ENCODE data around the gene PLXNA4. TPM values are rescaled to one million over a fixed set of nuclear protein-coding genes. Genes with fewer than 3 reads are reported as not detected.
"Not testable (repeated sequence)": the region's sequence is repeated elsewhere in the genome, so short reads cannot be mapped to it uniquely, and the experiment has no call there.

PLXNA4 gene, protein sequence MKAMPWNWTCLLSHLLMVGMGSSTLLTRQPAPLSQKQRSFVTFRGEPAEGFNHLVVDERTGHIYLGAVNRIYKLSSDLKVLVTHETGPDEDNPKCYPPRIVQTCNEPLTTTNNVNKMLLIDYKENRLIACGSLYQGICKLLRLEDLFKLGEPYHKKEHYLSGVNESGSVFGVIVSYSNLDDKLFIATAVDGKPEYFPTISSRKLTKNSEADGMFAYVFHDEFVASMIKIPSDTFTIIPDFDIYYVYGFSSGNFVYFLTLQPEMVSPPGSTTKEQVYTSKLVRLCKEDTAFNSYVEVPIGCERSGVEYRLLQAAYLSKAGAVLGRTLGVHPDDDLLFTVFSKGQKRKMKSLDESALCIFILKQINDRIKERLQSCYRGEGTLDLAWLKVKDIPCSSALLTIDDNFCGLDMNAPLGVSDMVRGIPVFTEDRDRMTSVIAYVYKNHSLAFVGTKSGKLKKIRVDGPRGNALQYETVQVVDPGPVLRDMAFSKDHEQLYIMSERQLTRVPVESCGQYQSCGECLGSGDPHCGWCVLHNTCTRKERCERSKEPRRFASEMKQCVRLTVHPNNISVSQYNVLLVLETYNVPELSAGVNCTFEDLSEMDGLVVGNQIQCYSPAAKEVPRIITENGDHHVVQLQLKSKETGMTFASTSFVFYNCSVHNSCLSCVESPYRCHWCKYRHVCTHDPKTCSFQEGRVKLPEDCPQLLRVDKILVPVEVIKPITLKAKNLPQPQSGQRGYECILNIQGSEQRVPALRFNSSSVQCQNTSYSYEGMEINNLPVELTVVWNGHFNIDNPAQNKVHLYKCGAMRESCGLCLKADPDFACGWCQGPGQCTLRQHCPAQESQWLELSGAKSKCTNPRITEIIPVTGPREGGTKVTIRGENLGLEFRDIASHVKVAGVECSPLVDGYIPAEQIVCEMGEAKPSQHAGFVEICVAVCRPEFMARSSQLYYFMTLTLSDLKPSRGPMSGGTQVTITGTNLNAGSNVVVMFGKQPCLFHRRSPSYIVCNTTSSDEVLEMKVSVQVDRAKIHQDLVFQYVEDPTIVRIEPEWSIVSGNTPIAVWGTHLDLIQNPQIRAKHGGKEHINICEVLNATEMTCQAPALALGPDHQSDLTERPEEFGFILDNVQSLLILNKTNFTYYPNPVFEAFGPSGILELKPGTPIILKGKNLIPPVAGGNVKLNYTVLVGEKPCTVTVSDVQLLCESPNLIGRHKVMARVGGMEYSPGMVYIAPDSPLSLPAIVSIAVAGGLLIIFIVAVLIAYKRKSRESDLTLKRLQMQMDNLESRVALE (N-terminal part only)
- 10 to 100 TPM; 14.2 to 15.0 (median 14.6) TPM for polyA plus RNA-seq (ENCODE audit: insufficient read length in 3 of 3)
- long read RNA-seq, donor 1: 0 reads
- long read RNA-seq, donor 2, partial matches to known transcripts: 0 of 1 reads
- long read RNA-seq, donor 2, other reads (novel, unspliced or antisense): 0 of 1 reads
- long read RNA-seq, donor 3: 0 reads
- long read RNA-seq, donor 4: 0 reads
- long read RNA-seq, donor 5: 0 reads
- long read RNA-seq, donor 6: 0 reads
- long read RNA-seq, donor 7: 0 reads
- long read RNA-seq, donor 8: 0 reads
- long read RNA-seq, donor 9, partial matches to known transcripts: 7 of 7 reads
- long read RNA-seq, donor 9, other reads (novel, unspliced or antisense): 0 of 7 reads
- long read RNA-seq, donor 10: 0 reads
- long read RNA-seq, donor 11: 0 reads
- long read RNA-seq, donor 12: 0 reads
- long read RNA-seq, donor 13: 0 reads
- long read RNA-seq, donor 14: 0 reads
- long read RNA-seq, donor 15: 0 reads
- long read RNA-seq, donor 16: 0 reads

GRCh38 chr7:132575982-132576720, at the start of gene PLXNA4:
PLXNA4 (minus strand) TSS chr7:132576470; CDS start chr7:132508693, 67,777 bp downstream.
- no peak for DNase-seq

- no peak for DNase-seq
Measured at GRCh38 chr7:132625651-132626050, 49.4 kb upstream of the PLXNA4 start.

DNA sequence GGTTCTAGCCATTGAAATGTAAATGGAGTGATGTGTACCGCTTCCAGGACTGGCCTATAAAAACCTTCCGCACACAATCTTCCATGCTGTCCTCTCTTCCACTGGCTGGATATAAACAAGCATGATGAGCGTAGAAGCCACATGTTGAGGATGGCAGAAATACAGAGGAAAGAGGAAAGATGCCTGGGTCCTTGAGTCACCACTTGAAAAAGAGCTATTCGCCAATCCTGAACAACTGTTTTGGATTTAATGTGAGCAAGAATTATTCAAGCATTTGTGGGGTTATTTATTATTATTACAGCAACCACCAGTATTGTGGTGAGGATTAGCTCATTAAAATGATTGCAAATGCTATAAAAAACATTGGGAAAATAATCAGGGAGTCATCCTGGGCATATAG, 45.8 kb upstream of the PLXNA4 start:
- DNase-seq: no peak

DNA sequence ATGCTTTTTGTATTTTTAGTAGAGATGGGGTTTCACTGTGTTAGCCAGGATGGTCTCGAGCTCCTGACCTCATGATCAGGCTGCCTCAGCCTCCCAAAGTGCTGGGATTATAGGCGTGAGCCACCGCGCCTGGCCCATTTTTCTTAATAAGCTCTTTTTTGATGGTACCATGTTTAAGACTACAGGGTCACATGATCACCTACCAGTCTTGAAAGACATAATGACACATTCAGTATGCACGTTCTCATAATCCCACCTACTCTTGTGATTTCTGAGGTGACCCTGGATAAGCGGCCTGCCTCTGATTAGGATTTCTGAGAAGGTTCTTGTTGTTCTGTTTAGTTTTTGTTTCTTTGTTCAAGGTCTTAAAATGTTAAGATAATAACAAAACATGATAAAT, 43.7 kb upstream of the PLXNA4 start:
- DNase-seq: no peak

DNA sequence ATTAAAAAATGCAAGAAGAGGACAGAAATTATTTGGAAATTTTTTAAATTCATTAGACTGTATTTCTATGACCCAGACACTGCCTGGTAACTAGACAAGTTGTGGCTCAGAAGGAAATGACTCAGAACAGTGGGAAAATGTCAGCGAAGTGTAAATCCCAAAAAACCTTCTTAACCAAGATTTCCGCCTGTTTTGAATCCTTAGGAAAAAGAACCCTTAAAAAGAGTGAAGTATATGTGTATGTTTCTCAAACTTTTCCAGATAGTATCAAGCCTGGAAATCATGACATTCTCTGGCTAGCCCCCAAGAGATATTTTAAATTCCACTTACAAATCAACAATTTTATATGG, 42.7 kb upstream of the PLXNA4 start:
- DNase-seq: no peak

- no peak for DNase-seq
Measured at GRCh38 chr7:132618271-132618955, 42.1 kb upstream of the PLXNA4 start.

DNA sequence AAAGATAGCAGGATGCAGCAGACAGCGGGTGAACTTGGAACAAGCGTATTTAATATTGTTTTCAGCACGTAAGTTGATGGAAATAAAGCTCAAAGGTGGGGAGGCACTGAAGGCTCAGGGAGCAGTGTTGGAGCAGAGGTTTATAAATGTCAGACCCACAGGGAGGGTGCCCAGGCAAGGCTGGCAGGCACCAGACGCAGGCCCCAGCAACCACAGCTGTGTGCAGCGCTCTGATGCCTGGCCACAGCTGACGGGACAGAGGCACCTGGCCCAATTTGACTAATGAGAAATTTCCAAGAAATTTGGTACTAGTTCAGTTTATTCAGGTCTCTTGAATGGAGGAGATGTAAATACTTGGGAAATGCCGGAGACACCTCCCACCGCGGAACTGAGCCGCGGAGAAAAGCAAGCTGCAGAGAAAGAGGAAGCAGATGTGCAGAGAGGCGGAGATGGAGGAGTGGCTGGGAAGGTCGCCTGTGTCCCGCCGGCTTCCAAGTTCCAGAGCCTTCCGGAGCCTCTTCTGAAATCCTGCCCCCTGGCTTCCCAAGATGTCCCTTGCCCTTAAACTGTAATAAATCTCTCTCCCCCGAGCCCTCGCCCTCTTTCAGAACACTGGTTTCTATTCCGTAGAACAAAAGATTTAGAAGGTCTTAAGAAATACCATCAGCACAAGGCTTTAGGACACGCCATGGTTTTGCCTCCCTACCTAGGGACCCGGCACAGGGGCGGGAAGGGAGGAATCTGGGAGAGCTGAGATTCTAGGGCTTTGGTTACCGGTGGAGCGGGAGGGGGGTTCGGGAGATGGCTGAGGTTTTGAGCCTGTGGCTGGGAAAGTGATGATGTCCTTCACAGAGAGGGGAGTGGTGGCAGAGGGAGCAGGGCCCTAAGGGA, 38.4 kb upstream of the PLXNA4 start:
- DNase-seq: peak; percentile 51

DNA sequence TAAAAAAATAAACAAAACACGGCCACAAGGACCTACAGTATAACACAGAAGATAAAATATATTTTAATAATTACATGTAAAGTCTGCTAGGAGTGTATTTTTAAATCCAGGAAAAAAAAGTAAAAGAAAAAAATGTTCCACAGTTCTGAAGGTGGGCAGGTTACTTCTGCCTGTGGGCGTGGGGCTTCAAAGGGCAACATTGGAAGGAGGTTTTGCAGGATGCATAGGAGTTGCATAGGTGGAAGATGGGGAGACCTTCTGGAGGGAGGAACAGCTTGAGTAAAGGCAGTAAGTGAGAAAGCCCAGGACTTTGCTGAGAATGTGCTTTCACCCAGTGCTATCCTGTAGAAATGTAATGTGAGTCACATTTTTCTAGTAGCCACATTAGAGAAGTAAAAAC, 37.5 kb upstream of the PLXNA4 start:
- DNase-seq: no peak

DNA sequence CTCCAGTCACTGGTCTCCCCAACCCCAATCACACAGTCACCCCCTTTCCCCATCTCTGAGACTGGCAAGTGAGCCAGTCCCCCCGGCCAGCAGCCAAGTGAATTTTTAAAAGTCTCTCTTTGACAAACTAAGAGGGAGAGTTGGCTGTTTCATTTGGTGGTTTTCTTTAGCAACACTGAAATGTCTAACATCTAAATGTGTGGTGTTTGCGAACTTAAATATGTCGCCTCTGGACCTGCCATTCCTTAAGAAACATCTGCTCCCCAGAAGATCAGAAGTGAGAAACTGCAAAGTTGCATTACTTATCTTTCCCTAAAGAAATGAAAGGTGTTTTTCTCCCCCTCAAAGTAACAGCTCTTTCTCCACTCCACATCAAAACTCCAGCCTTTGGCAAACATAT, 34.7 kb upstream of the PLXNA4 start:
- no peak for DNase-seq

GRCh38 chr7:132609906-132610520, 33.7 kb upstream of the PLXNA4 start:
- DNase-seq: no peak

DNA sequence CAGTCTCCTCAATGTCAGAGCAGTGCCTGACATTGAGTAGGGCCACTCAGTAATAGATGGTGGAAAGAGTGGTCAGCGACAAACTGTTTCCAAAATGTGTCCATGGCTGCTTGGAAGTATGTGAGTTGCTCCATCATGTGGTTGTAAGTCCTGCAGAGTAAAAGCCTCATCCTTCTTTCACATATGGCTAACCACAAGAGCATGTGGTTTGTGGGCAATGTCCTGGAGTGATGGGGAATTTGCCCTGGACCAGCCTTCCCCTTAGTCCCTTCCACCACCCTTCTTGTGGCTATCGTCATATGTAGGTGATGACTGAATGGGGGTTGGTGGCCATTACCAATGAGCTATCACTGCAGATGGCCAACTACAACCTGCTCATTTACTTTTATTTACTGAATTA, 33.0 kb upstream of the PLXNA4 start:
- DNase-seq: no peak

GRCh38 chr7:132608523-132608922, 32.3 kb upstream of the PLXNA4 start:
- no peak for DNase-seq

DNA sequence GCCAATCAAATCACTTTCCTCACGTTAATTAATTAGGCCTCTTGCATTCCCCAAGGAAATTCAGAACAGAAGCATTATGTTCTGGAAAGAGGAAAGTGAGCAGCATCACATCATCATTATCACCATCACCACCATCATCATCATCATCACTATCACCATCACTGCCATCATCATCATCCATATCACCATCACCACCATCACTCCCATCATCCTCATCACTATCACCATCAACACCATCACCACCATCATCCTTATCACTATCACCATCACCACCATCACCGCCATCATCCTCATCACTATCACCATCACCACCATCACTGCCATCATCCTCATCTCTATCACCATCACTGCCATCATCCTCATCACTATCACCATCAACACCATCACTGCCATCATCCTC, 31.4 kb upstream of the PLXNA4 start:
- DNase-seq: no peak

DNA sequence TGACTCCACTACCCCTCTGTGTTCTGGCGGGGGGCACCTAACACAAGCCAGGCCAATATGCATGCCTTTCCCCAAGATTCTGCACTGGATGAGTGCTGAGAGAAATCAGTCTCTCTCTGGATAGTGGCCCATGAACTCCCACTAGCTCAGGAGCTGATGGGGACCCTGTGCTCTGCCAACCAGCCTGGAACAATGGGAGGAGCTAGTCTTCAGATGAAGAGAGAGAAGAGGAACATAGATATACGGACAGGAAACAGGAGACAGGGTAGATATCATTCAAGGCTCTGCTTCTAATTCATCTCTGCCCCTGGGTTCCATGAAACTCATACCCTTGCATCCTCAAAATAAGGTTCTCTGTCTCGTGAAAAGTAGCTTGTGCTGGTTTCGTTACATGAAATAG, 27.9 kb upstream of the PLXNA4 start:
- no peak for DNase-seq

DNA sequence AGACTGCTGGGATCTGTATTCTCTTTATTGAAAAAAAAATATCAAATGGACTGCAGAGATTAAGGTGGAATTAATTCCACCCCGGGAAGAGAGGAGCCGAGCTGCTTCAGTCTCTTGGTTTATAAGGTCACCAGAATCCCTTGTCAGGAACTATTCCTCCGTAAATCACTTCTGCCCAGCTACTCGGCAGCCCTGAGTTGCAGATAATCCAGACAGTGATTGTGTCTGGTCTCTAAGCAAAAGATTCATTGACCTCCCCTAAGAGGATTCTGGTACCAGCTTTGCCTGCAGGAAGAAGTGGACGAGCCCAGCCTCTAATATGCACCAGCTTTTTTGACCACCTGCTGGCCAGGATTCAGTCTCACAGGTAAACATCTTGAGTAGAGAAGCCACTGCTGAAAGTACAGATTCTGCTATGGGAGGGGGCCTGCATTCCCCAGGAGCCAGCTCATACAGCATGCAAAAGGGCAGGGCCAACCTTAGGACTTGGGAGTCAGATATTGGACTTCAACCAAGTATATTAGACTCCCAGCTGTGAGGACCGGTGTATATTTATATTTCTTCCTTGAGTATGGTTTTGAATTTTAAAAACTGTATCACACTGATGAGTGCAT, 27.1 kb upstream of the PLXNA4 start:
- no peak for DNase-seq

- no peak for DNase-seq
Measured at GRCh38 chr7:132601783-132602182, 25.5 kb upstream of the PLXNA4 start.

DNA sequence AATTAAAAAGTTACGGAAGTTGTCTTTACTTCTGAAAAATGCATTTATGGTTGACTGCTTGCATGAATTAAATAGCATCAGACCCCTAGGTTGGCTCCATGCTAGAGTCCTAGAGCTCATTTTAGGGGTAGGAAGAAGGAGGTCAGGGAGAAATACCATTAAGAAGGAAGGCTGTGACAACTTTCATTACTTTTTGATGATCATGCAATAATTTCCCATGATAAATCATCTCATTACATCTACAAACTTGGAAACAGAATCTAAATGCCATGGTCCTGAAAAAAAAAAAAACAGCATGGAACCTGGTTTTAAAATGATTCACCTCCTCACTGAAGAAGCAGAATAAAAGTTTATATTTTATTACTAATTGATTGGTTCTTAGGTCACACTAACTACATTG, 20.3 kb upstream of the PLXNA4 start:
- no peak for DNase-seq

DNA sequence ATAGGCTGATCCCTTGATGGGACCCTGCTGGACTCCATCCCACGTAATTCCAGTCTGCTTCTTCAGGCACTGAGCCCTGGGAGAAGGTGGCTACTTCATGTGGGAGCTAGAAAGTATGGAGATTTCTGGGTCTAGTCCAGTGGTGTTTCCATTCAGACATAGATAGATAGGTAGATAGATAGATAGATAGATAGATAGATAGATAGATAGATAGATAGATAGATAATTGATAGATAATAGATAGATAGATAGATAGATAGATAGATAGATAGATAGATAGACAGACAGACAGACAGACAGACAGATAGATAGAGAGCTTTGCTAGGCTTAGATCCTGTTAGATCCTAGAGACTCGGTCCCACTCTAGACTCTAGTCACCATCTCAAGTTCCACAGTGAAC, 18.5 kb upstream of the PLXNA4 start:
- DNase-seq: not testable (repeated sequence)
